Lower leg skin (tissue), 3 donors: ENCODE measurements around the gene GRAMD4.

Experiments used
- POLR2A ChIP-seq, 2 donors: fragments of 450-650 bp; IDR thresholded peaks; one replicate each; pipeline ENCODE4 v1.6.1; 2016 to 2017; ENCODE audit warnings: antibody characterized with exemption in 2 of 2, mild to moderate bottlenecking in 1 of 2, moderate library complexity in 1 of 2
- TF ChIP-seq, protein P1 (sequence below), 3 donors: fragments of 450-650 bp; IDR thresholded peaks; one replicate each; pipeline ENCODE4 v1.5.1; 2016; ENCODE audit warnings: antibody characterized with exemption in 3 of 3, mild to moderate bottlenecking in 3 of 3, moderate library complexity in 2 of 3

- TF ChIP-seq, protein P1, sequence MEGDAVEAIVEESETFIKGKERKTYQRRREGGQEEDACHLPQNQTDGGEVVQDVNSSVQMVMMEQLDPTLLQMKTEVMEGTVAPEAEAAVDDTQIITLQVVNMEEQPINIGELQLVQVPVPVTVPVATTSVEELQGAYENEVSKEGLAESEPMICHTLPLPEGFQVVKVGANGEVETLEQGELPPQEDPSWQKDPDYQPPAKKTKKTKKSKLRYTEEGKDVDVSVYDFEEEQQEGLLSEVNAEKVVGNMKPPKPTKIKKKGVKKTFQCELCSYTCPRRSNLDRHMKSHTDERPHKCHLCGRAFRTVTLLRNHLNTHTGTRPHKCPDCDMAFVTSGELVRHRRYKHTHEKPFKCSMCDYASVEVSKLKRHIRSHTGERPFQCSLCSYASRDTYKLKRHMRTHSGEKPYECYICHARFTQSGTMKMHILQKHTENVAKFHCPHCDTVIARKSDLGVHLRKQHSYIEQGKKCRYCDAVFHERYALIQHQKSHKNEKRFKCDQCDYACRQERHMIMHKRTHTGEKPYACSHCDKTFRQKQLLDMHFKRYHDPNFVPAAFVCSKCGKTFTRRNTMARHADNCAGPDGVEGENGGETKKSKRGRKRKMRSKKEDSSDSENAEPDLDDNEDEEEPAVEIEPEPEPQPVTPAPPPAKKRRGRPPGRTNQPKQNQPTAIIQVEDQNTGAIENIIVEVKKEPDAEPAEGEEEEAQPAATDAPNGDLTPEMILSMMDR (IDR thresholded peaks at IDR 0.05): no peak
- no peak for TF ChIP-seq POLR2A (IDR thresholded peaks at IDR 0.05)
These were observed 48.4 kb upstream of the GRAMD4 start for GRCh38 chr22:46571642-46572250.
